ENCODE measurements around the gene IGSF8. TPM values are rescaled to one million over a fixed set of nuclear protein-coding genes. Genes with fewer than 3 reads are reported as not detected.

Gene IGSF8
- total RNA-seq, 2 donors from 2014 or later, result 53.6 to 60.2 TPM

DNA sequence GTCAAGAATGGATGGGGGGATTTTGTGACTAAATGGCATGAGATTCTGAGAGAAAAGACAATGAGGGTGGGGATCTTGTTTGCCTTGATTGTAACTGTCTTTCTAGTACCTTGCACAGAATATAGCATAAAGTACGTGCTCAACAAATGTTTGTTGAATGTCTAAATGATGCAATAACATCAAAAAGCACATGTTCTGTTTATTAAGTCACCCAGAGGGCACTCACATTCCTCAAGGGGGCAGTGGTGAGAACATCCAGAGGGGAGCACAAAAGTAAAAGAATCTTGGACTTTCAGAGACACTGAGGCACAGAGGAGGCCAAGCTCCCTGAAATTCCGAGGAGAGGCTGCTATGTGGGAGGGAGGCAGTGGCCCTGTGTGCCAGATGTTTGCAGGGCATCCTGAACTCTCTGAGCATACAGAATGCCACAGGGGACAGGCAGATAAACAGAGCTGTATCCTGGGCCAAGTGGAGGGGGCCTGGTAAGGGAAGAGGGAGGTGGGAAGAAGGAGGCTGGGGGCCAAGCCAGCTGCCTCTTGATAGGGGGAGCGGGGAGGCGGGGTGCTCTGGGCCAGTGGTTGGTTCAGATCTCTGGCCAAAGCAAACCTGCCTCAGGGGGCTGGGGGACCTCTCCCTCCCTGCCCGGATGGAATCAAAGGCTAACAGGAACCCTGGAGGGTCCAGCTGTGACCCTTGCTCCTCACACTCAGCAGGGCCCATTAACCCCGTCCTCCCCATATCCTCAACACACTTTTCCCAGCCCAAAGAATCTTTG, 10.7 kb upstream of the IGSF8 start:
- Histone ChIP-seq H3K27ac (no peak overlapping the region), H3K36me3 (no peaks in the 10 kb centered on the region), H3K9ac (ENCODE audit: low read depth in 2 of 2, low read length in 2 of 2) (no peak overlapping the region), H3K9me3 (no peaks in the 10 kb centered on the region), H3K27me3 (no peaks in the 10 kb centered on the region), H3K4me1 (no peaks in the 10 kb centered on the region), H3K4me3 (no peak overlapping the region)
- intact Hi-C loops (cut with DNase I), result loop anchor here (10.0 kb wide), 1 partner anchor 86 kb away; the partner anchor contains the start of gene CASQ1
- DNase-seq, result no peak
- TF ChIP-seq, protein P1, sequence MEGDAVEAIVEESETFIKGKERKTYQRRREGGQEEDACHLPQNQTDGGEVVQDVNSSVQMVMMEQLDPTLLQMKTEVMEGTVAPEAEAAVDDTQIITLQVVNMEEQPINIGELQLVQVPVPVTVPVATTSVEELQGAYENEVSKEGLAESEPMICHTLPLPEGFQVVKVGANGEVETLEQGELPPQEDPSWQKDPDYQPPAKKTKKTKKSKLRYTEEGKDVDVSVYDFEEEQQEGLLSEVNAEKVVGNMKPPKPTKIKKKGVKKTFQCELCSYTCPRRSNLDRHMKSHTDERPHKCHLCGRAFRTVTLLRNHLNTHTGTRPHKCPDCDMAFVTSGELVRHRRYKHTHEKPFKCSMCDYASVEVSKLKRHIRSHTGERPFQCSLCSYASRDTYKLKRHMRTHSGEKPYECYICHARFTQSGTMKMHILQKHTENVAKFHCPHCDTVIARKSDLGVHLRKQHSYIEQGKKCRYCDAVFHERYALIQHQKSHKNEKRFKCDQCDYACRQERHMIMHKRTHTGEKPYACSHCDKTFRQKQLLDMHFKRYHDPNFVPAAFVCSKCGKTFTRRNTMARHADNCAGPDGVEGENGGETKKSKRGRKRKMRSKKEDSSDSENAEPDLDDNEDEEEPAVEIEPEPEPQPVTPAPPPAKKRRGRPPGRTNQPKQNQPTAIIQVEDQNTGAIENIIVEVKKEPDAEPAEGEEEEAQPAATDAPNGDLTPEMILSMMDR (IDR thresholded peaks at IDR 0.05), result peak; percentile 36

DNA sequence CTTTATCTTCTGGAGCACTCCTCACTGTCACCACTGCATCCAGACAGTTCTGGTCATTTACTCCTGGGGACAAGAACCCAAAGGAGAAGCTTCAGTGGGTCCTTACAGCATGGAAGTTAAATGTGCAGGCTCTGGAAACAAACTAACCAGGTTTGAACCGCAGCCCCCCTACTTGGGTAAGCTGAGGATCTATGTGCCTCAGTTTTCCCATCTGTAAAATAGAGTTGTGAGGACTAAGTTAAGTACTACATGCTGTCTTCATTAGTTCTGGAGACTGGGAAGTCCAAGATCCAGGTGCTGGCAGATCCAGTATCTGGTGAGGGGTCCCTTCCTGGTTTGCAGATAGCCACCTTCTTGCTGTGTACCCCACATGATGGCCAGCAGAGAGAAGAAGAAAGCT, 9.1 kb upstream of the IGSF8 start:
- Histone ChIP-seq H3K4me1 (no peaks in the 10 kb centered on the region), H3K9ac (ENCODE audit: low read depth in 2 of 2, low read length in 2 of 2) (no peak overlapping the region), H3K36me3 (no peaks in the 10 kb centered on the region), H3K27me3 (no peaks in the 10 kb centered on the region), H3K9me3 (no peaks in the 10 kb centered on the region), H3K4me3 (no peak overlapping the region), H3K27ac (no peak overlapping the region)
- TF ChIP-seq, protein P1 (IDR thresholded peaks at IDR 0.05), result no peak
- DNase-seq, result no peak
- intact Hi-C loops (cut with DNase I), result loop anchor here (10.0 kb wide), 1 partner anchor 87 kb away; the partner anchor contains the start of gene CASQ1

DNA sequence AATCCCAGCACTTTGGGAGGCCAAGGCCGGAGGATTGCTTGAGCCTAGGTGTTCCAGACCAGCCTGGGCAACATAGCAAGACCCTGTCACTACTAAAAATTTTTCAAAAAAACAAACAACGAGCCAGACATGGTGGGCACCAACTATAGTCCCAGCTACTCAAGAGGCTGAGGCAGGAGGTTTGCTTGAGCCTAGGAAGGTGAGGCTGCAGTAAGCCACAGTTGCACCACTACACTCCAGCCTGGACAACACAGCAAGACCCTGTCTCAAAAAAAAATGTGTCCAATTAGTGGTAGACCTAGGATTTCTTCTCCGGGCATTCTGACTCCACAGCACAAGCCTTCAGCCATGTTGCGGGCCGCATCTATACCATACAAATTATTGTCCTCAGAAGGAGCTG, 6.7 kb upstream of the IGSF8 start:
- Histone ChIP-seq H3K27ac (no peak overlapping the region), H3K4me3 (no peak overlapping the region), H3K27me3 (no peaks in the 10 kb centered on the region), H3K4me1 (peaks cover 4% of the 10 kb centered on the region), H3K36me3 (no peaks in the 10 kb centered on the region), H3K9me3 (no peaks in the 10 kb centered on the region), H3K9ac (ENCODE audit: low read depth in 2 of 2, low read length in 2 of 2) (no peak overlapping the region)
- TF ChIP-seq, protein P1 (IDR thresholded peaks at IDR 0.05), result no peak
- intact Hi-C loops (cut with DNase I), result loop anchor here (10.0 kb wide), 1 partner anchor 90 kb away; the partner anchor contains the start of gene CASQ1
- DNase-seq, result no peak

DNA sequence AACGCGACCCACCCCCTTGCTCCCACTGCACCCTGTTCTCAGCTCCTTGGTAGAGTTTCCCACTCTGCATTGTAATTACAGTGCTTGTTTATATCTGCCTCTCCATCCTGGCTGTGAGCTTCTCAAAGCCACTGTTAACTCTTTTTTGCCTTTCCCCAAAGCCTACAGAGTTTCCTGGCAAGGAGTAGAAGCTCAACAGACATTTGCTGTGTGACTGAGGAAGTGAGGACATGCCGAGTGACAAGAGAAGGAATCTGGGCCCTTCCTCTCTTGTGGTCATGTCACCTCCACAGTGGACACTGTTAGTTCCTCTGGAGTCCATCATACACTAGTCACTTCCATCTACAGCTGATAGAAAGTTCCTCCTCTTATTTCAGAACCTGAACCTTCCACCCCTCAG, 6.1 kb upstream of the IGSF8 start:
- H3K4me1 ChIP-seq, result peaks cover 4% of the 10 kb centered on the region
- no peaks in the 10 kb centered on the region for H3K36me3 ChIP-seq
- H3K9ac ChIP-seq (ENCODE audit: low read depth in 2 of 2, low read length in 2 of 2), result no peak overlapping the region
- H3K27me3 ChIP-seq, result no peaks in the 10 kb centered on the region
- H3K4me3 ChIP-seq, result no peak overlapping the region
- TF ChIP-seq, protein P1 (IDR thresholded peaks at IDR 0.05), result no peak
- intact Hi-C loops (cut with DNase I), result loop anchor here (5.0 to 10.0 kb wide), 3 partner anchors 90 to 188 kb away; partner anchors contain the start of gene CASQ1
- no peaks in the 10 kb centered on the region for H3K9me3 ChIP-seq
- no peak overlapping the region for H3K27ac ChIP-seq
- no peak for DNase-seq

DNA sequence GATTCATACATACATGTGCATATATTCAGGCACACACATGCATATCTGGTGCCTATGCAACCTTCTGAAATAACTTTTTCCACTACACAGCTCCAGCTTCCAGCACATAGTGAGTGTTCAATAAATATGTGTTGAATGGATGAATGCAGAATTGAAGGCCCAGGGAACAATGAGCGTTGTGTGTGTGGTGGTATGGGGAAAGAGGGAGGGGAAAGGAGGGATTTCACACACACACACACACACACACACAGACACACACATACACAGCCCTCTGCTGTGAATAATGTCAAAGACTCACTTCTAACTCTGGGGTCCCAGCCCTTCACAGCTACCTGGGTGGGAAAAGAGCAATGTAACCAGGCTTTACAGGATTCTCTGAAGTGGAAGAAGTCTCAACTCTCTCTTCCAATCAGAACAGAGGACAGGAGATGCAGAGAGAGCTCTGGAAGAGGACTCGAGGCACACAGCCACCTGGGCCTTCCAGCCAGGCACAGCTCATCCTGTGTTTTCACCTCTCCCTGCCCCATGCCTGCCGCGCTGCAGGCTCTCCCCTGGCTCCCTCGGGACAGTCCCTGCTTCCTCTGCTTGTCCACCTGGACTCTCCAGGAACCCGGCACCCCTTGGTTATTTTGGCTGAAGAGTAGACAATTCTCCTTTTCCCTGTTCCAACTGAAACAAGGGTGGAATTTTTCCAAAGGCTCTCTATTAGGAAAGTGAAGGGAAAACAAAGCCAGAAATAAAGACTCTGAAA, 5.4 kb upstream of the IGSF8 start:
- TF ChIP-seq, protein P1 (IDR thresholded peaks at IDR 0.05), result no peak
- no peaks in the 10 kb centered on the region for H3K27me3 ChIP-seq
- intact Hi-C loops (cut with DNase I), result loop anchor here (5.0 to 10.0 kb wide), 3 partner anchors 91 to 188 kb away; partner anchors contain the start of gene CASQ1
- H3K36me3 ChIP-seq, result no peaks in the 10 kb centered on the region
- H3K4me3 ChIP-seq, result no peak overlapping the region
- peaks cover 4% of the 10 kb centered on the region for H3K4me1 ChIP-seq
- H3K9ac ChIP-seq (ENCODE audit: low read depth in 2 of 2, low read length in 2 of 2), result no peak overlapping the region
- no peak for DNase-seq
- no peak overlapping the region for H3K27ac ChIP-seq
- H3K9me3 ChIP-seq, result no peaks in the 10 kb centered on the region

Data from colonic mucosa (tissue), 4 donors.